ENCODE data around the gene CMTM2. TPM values are rescaled to one million over a fixed set of nuclear protein-coding genes. Genes with fewer than 3 reads are reported as not detected.

CMTM2 gene
- polyA plus RNA-seq, 1 donor from 2014 or later: 0.25 TPM

GRCh38 chr16:66620429-66620795 lies 41.1 kb downstream of the CMTM2 start:
- Histone ChIP-seq H3K4me3 (ENCODE audit: low read length) (no peak overlapping the region), H3K4me2 (ENCODE audit: low read length) (no peak overlapping the region), H3K9me2 (ENCODE audit: insufficient read depth, low read length) (no peaks in the 10 kb centered on the region), H3F3A (ENCODE audit: insufficient read depth, low read length, poor library complexity, severe bottlenecking) (no peaks in the 10 kb centered on the region), H3K9ac (ENCODE audit: low read length) (no peak overlapping the region), H3K79me2 (replicated peaks; ENCODE audit: insufficient read depth, low read length) (no peaks in the 10 kb centered on the region), H4K20me1 (ENCODE audit: insufficient read depth) (no peaks in the 10 kb centered on the region), H3K36me3 (ENCODE audit: insufficient read depth, low read length) (peaks cover 4% of the 10 kb centered on the region), H3K27ac (ENCODE audit: low read length) (no peak overlapping the region), H3K9me3 (ENCODE audit: low read length) (no peaks in the 10 kb centered on the region), H2AFZ (ENCODE audit: low read depth, low read length) (no peak overlapping the region), H3K27me3 (ENCODE audit: insufficient read depth, low read depth, low read length) (no peaks in the 10 kb centered on the region)
- TF ChIP-seq TAF1 (IDR thresholded peaks at IDR 0.05; ENCODE audit: low read depth) (no peak), EZH2 (IDR thresholded peaks at IDR 0.05; ENCODE audit: borderline replicate concordance, insufficient read depth, low read length, poor library complexity, severe bottlenecking) (no peak), POLR2AphosphoS5 (IDR thresholded peaks at IDR 0.05) (no peak), CTCF (IDR thresholded peaks at IDR 0.05; ENCODE audit: poor library complexity, severe bottlenecking) (no peak), MXI1 (conservative IDR thresholded peaks at IDR 0.05; ENCODE audit: poor library complexity, severe bottlenecking) (no peak), EP300 (conservative IDR thresholded peaks at IDR 0.05; ENCODE audit: poor library complexity, severe bottlenecking) (no peak)

- H3F3A ChIP-seq (ENCODE audit: insufficient read depth, low read length, poor library complexity, severe bottlenecking): no peaks in the 10 kb centered on the region
- TF ChIP-seq EZH2 (IDR thresholded peaks at IDR 0.05; ENCODE audit: borderline replicate concordance, insufficient read depth, low read length, poor library complexity, severe bottlenecking) (no peak), CTCF (IDR thresholded peaks at IDR 0.05; ENCODE audit: poor library complexity, severe bottlenecking) (no peak), EP300 (conservative IDR thresholded peaks at IDR 0.05; ENCODE audit: poor library complexity, severe bottlenecking) (no peak), POLR2AphosphoS5 (IDR thresholded peaks at IDR 0.05) (no peak), REST (IDR thresholded peaks at IDR 0.05; ENCODE audit: borderline replicate concordance) (no peak), TAF1 (IDR thresholded peaks at IDR 0.05; ENCODE audit: low read depth) (no peak), MXI1 (conservative IDR thresholded peaks at IDR 0.05; ENCODE audit: poor library complexity, severe bottlenecking) (no peak), RAD21 (conservative IDR thresholded peaks at IDR 0.05) (no peak), SMC3 (conservative IDR thresholded peaks at IDR 0.05; ENCODE audit: poor library complexity) (no peak)
- H3K36me3 ChIP-seq (ENCODE audit: insufficient read depth, low read length): peaks cover 4% of the 10 kb centered on the region
- H3K9ac ChIP-seq (ENCODE audit: low read length): no peak overlapping the region
- H3K9me2 ChIP-seq (ENCODE audit: insufficient read depth, low read length): no peaks in the 10 kb centered on the region
- H4K20me1 ChIP-seq (ENCODE audit: insufficient read depth): no peaks in the 10 kb centered on the region
- no peak overlapping the region for H3K4me3 ChIP-seq (ENCODE audit: low read length)
- no peaks in the 10 kb centered on the region for H3K79me2 ChIP-seq (replicated peaks; ENCODE audit: insufficient read depth, low read length)
- no peaks in the 10 kb centered on the region for H3K9me3 ChIP-seq (ENCODE audit: low read length)
- H3K27ac ChIP-seq (ENCODE audit: low read length): no peak overlapping the region
- no peak overlapping the region for H3K4me2 ChIP-seq (ENCODE audit: low read length)
- no peaks in the 10 kb centered on the region for H3K27me3 ChIP-seq (ENCODE audit: insufficient read depth, low read depth, low read length)
- no peak overlapping the region for H2AFZ ChIP-seq (ENCODE audit: low read depth, low read length)
These were observed 42.7 kb downstream of the CMTM2 start for GRCh38 chr16:66621973-66622372.
